H1 (cell line): ENCODE measurements around the gene SAMD14. TPM values are rescaled to one million over a fixed set of nuclear protein-coding genes. Genes with fewer than 3 reads are reported as not detected.

Experiments used
- CTCF ChIA-PET: fragments of 300-600 bp; sonication (Branson Sonifier 250); formaldehyde crosslinking; loops from one replicate; lab custom pipeline; 2021; ENCODE audit not compliant: partially characterized antibody; lab: Charles Lee
- POLR2A ChIA-PET: fragments of 300-600 bp; sonication (Branson Sonifier 250); formaldehyde crosslinking; loops from one replicate; lab custom pipeline; 2021; ENCODE audit warnings: inconsistent platforms; ENCODE audit not compliant: partially characterized antibody; lab: Charles Lee
- DNase-seq, 2 experiments: peaks; one replicate each; pipeline versions ENCODE4 v3.0.0 to v3.0.0-alpha.2; 2010 to 2022; ENCODE audit warnings: low spot score in 2 of 2, low read depth in 1 of 2, mixed read lengths in 1 of 2
- FAIRE-seq: peaks from 2 replicates; lab custom pipeline; 2011; peaks lifted over from hg19 to GRCh38; lab: Jason Lieb, UNC
- H2AFZ ChIP-seq: 2 replicates; pipeline ENCODE4 v1.8.1; 2012; ENCODE audit warnings: low read length, inconsistent platforms
- H2AK5ac ChIP-seq: 2 replicates; pipeline ENCODE4 v1.6.1; 2013; ENCODE audit warnings: low read depth, low read length
- H2BK120ac ChIP-seq: replicated peaks from 2 replicates; pipeline ENCODE3; 2013; ENCODE audit warnings: low read depth, low read length, inconsistent platforms
- H2BK12ac ChIP-seq: 2 replicates; pipeline ENCODE4 v1.6.1; 2013; ENCODE audit warnings: low read depth, low read length
- H2BK15ac ChIP-seq: 2 replicates; pipeline ENCODE4 v1.6.1; 2013; ENCODE audit warnings: low read length
- H2BK20ac ChIP-seq: 2 replicates; pipeline ENCODE4 v1.6.1; 2013; ENCODE audit warnings: low read length
- H2BK5ac ChIP-seq: 2 replicates; pipeline ENCODE4 v1.6.1; 2013; ENCODE audit warnings: low read depth, low read length
- H3K14ac ChIP-seq: 2 replicates; pipeline ENCODE4 v1.6.1; 2013; ENCODE audit warnings: inconsistent platforms; ENCODE audit not compliant: insufficient read length
- H3K18ac ChIP-seq: 2 replicates; pipeline ENCODE4 v1.6.1; 2013; ENCODE audit warnings: low read length; ENCODE audit errors: extremely low read depth
- H3K23ac ChIP-seq: 2 replicates; pipeline ENCODE4 v1.6.1; 2013; ENCODE audit warnings: inconsistent platforms; ENCODE audit not compliant: insufficient read length
- H3K23me2 ChIP-seq: 2 replicates; pipeline ENCODE4 v1.6.1; 2013; ENCODE audit warnings: low read depth, low read length
- H3K27ac ChIP-seq: 2 replicates; pipeline ENCODE4 v1.6.1; 2011; ENCODE audit warnings: low read depth, low read length, inconsistent platforms
- H3K27me3 ChIP-seq, 4 experiments: replicated peaks in 1 of 4; 1 replicate in 1 of 4; 2 replicates in 3 of 4; pipeline versions ENCODE4 v1.6.1 to v1.8.1; 2011 to 2013; ENCODE audit warnings: low read length in 3 of 4, mild to moderate bottlenecking in 3 of 4, inconsistent platforms in 2 of 4, mixed read lengths in 2 of 4, moderate library complexity in 1 of 4; ENCODE audit not compliant: control insufficient read depth in 3 of 4, insufficient read depth in 3 of 4; ENCODE audit errors: extremely low read depth in 1 of 4
- H3K36me3 ChIP-seq, 4 experiments: 2 replicates each; pipeline versions ENCODE4 v1.6.1 to v1.8.1; 2011 to 2013; ENCODE audit warnings: mild to moderate bottlenecking in 4 of 4, low read length in 3 of 4, moderate library complexity in 2 of 4, control low read depth in 1 of 4, inconsistent platforms in 1 of 4; ENCODE audit not compliant: insufficient read depth in 4 of 4, control insufficient read depth in 2 of 4
- H3K4ac ChIP-seq: replicated peaks from 2 replicates; pipeline ENCODE3; 2013; ENCODE audit warnings: low read length, low read depth, mixed read lengths, inconsistent platforms; ENCODE audit not compliant: insufficient read length
- H3K4me1 ChIP-seq, 4 experiments: replicated peaks in 1 of 4; 1 replicate in 1 of 4; 2 replicates in 3 of 4; pipeline versions ENCODE4 v1.6.1 to v1.8.1; 2011 to 2013; ENCODE audit warnings: low read length in 3 of 4, inconsistent platforms in 2 of 4, mixed read lengths in 1 of 4; ENCODE audit not compliant: insufficient read depth in 4 of 4, control insufficient read depth in 3 of 4
- H3K4me2 ChIP-seq, 2 experiments: 2 replicates each; pipeline versions ENCODE4 v1.6.1 to v1.8.1; 2011 to 2013; ENCODE audit warnings: low read depth in 2 of 2, low read length in 2 of 2, control low read depth in 1 of 2, inconsistent platforms in 1 of 2, mild to moderate bottlenecking in 1 of 2; ENCODE audit not compliant: insufficient read depth in 1 of 2
- H3K4me3 ChIP-seq, 4 experiments: fragments of 200-600, 300-600 bp in 1 of 4; sonication (generic), shearing (Covaris generic), sonication (Bioruptor Twin) in 1 of 4; 2 replicates each; pipeline versions ENCODE4 v1.5.1 to v1.8.1; 2011 to 2016; ENCODE audit warnings: low read length in 4 of 4, low read depth in 3 of 4, control low read depth in 2 of 4, inconsistent platforms in 2 of 4, mild to moderate bottlenecking in 2 of 4, mixed read lengths in 1 of 4, moderate library complexity in 1 of 4; ENCODE audit not compliant: insufficient read depth in 2 of 4; ENCODE audit errors: extremely low read depth in 1 of 4
- H3K56ac ChIP-seq: replicated peaks from 2 replicates; pipeline ENCODE3; 2013; ENCODE audit warnings: low read depth, mild to moderate bottlenecking, mixed read lengths, low read length, inconsistent platforms; ENCODE audit not compliant: insufficient read length
- H3K79me1 ChIP-seq: 2 replicates; pipeline ENCODE4 v1.6.1; 2013; ENCODE audit warnings: low read depth, low read length, control low read depth
- H3K79me2 ChIP-seq, 2 experiments: 2 replicates each; pipeline versions ENCODE4 v1.6.1 to v1.8.1; 2012 to 2013; ENCODE audit warnings: low read length in 2 of 2, mild to moderate bottlenecking in 2 of 2, inconsistent platforms in 1 of 2; ENCODE audit not compliant: insufficient read depth in 2 of 2, control insufficient read depth in 1 of 2
- H3K9ac ChIP-seq, 4 experiments: replicated peaks in 1 of 4; 1 replicate in 1 of 4; 2 replicates in 3 of 4; pipeline versions ENCODE4 v1.6.1 to v1.8.1; 2011 to 2013; ENCODE audit warnings: low read depth in 3 of 4, low read length in 3 of 4, control low read depth in 2 of 4, mild to moderate bottlenecking in 2 of 4, moderate library complexity in 2 of 4, inconsistent platforms in 1 of 4; ENCODE audit errors: extremely low read depth in 1 of 4
- H3K9me3 ChIP-seq, 2 experiments: 2 replicates each; pipeline versions ENCODE4 v1.6.1 to v1.8.1; 2012 to 2013; ENCODE audit warnings: mild to moderate bottlenecking in 2 of 2, moderate library complexity in 2 of 2, control low read depth in 1 of 2, inconsistent platforms in 1 of 2, low read depth in 1 of 2, low read length in 1 of 2, mixed read lengths in 1 of 2; ENCODE audit not compliant: insufficient read depth in 2 of 2
- H4K20me1 ChIP-seq, 2 experiments: replicated peaks in 1 of 2; 2 replicates each; pipeline versions ENCODE3 to v1.8.1; 2011 to 2013; ENCODE audit warnings: inconsistent platforms in 2 of 2, low read length in 2 of 2, mild to moderate bottlenecking in 1 of 2; ENCODE audit not compliant: insufficient read depth in 2 of 2, control insufficient read depth in 1 of 2
- H4K5ac ChIP-seq: 2 replicates; pipeline ENCODE4 v1.6.1; 2013; ENCODE audit warnings: low read length, low read depth, mixed read lengths, inconsistent platforms; ENCODE audit not compliant: insufficient read length
- H4K8ac ChIP-seq: 2 replicates; pipeline ENCODE4 v1.8.0; 2013; ENCODE audit warnings: mild to moderate bottlenecking, moderate library complexity, low read length, inconsistent platforms; ENCODE audit not compliant: insufficient read depth; ENCODE audit errors: extremely low read depth
- H4K91ac ChIP-seq: replicated peaks from 2 replicates; pipeline ENCODE3; 2013; ENCODE audit warnings: low read length, mixed read lengths, inconsistent platforms; ENCODE audit not compliant: insufficient read length
- CTCF ChIP-seq, 3 experiments: IDR thresholded peaks; 1 replicate in 2 of 3; 2 replicates in 1 of 3; pipeline versions ENCODE4 v1.5.1 to v1.6.1; 2011; ENCODE audit warnings: low read length in 3 of 3, mild to moderate bottlenecking in 3 of 3, inconsistent platforms in 2 of 3, low read depth in 1 of 3, moderate library complexity in 1 of 3; ENCODE audit not compliant: insufficient read depth in 1 of 3; ENCODE audit errors: control extremely low read depth in 1 of 3
- FOSL1 ChIP-seq: IDR thresholded peaks from 2 replicates; pipeline ENCODE4 v1.6.1; 2011; ENCODE audit warnings: mild to moderate bottlenecking, low read depth, low read length, moderate library complexity; ENCODE audit not compliant: insufficient read depth
- GABPA ChIP-seq: IDR thresholded peaks from 2 replicates; pipeline ENCODE4 v1.6.1; 2011; ENCODE audit warnings: mild to moderate bottlenecking, low read length, moderate library complexity, borderline replicate concordance; ENCODE audit not compliant: insufficient read depth
- HDAC6 ChIP-seq: IDR thresholded peaks from one replicate; pipeline ENCODE4 v1.7.1; 2012; ENCODE audit warnings: low read depth, mild to moderate bottlenecking, inconsistent platforms, low read length, moderate library complexity
- JUND ChIP-seq: IDR thresholded peaks from 2 replicates; pipeline ENCODE4 v1.6.1; 2011; ENCODE audit warnings: mild to moderate bottlenecking, improper control_type of control experiment, low read length
- KDM1A ChIP-seq: fragments of 200-600, 300-600 bp; sonication (generic); IDR thresholded peaks from 2 replicates; pipeline ENCODE4 v1.7.1; 2016; ENCODE audit warnings: mild to moderate bottlenecking, low read length, borderline replicate concordance
- RFX5 ChIP-seq: IDR thresholded peaks from 2 replicates; pipeline ENCODE4 v1.6.1; 2011; ENCODE audit warnings: low read depth, low read length, improper control_type of control experiment, borderline replicate concordance
- USF2 ChIP-seq: IDR thresholded peaks from 2 replicates; pipeline ENCODE4 v1.6.1; 2011; ENCODE audit warnings: low read length, improper control_type of control experiment
- WGBS, 2 experiments: shearing (Covaris generic) in 1 of 2; methylation state at CpG; one replicate each; pipeline versions ENCODE4 v1.1.6 to v1.1.7; 2013 to 2015; ENCODE audit warnings: low lambda C conversion rate in 2 of 2, mixed read lengths in 2 of 2, inconsistent platforms in 1 of 2, low coverage in 1 of 2, missing lambda C conversion rate in 1 of 2; ENCODE audit not compliant: insufficient replicate concordance in 2 of 2, insufficient coverage in 1 of 2, insufficient read length in 1 of 2; ENCODE audit errors: extremely low coverage in 1 of 2, missing lambda C conversion rate in 1 of 2; 5-methylcytosine and 5-hydroxymethylcytosine counted together
- polyA plus RNA-seq, 7 experiments: library from polyadenylated mRNA; depleted of rRNA in 3 of 7; stranded (reverse) in 5 of 7; unstranded in 2 of 7; fragments of >200 nt in 5 of 7; fragments of 200-250 nt in 2 of 7; gene quantifications; 1 replicate in 5 of 7; 2 replicates in 1 of 7; 4 replicates in 1 of 7; pipeline versions ENCODE4 v1.2.1 to v1.2.3, GENCODE V29; 2011 to 2013; ENCODE audit warnings: missing spikeins in 2 of 7, mixed read lengths in 2 of 7
- total RNA-seq: library from RNA; stranded (reverse); fragmentation: NEBNext Ultra II Directional; extraction: Animal tissue kit (Norgen Biotek cat#: 25700); gene quantifications from 2 replicates; pipeline ENCODE4 v1.2.1, GENCODE V29; 2021

Gene SAMD14
- total and polyA plus RNA-seq, 2 of the 8 experiments (the other 6 are each of a cell fraction or from before 2014, with no cell fraction given), result 5.7 to 5.8 TPM

DNA sequence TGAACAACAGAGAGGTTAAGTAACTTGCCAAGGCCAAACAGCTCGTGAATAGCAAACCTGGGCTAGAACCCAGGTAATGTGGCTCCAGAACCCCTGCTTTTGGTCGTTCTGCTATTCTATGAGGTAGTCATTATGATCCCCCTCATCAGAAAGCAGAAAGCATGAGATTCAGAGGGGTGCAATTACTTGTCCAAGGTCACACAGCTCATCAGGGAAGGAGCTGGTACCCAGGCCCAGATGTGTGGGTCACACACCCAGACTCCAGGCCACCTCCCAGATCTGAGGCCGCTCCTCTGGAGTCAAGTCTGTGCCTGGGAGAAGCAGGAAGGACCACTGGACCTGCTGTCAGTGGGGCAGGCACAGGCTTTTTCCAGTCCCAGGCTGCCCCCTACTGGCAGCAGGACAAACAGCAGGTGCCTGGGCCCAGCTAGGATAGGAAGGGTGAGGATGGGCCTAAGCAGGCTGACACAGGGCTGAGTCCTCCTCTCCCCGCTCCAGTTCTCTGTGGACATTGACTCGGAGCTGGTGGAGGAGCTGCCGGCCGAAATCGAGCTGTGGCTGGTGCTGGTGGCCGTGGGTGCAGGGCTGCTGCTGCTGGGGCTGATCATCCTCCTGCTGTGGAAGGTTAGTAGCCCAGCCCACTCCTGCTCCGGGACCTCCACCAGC, 42.6 kb downstream of the SAMD14 start:
- no peak overlapping the region for H3K56ac ChIP-seq
- no peaks in the 10 kb centered on the region for H4K20me1 ChIP-seq
- H4K91ac ChIP-seq, result no peak overlapping the region
- H3K36me3 ChIP-seq, result no peaks in the 10 kb centered on the region
- H4K8ac ChIP-seq, result peak overlapping the region; percentile 63; the same call in 1 of the 2 replicates
- H3K4me3 ChIP-seq, result no peak overlapping the region
- no peak overlapping the region for H2BK12ac ChIP-seq
- H3K4ac ChIP-seq, result no peak overlapping the region
- H3K14ac ChIP-seq, result no peak overlapping the region
- H3K79me1 ChIP-seq, result no peaks in the 10 kb centered on the region
- no peak overlapping the region for H3K18ac ChIP-seq
- no peak overlapping the region for H2BK120ac ChIP-seq
- FAIRE-seq (peak; percentile 86), DNase-seq (peak in 1 of 2 experiments; percentile 94)
- 60% methylated on average over 9 of the region's 10 CpGs; no CpG with 5 or more reads in 1 of the 2 experiments for WGBS, 2 experiments
- POLR2A ChIA-PET, result interaction anchor here (1.4 to 2.1 kb wide), 5 partner anchors 15 to 66 kb away, joined by 3 to 7 read pairs (median 3); partner anchors contain the start of gene ITGA3
- no peak overlapping the region for H3K23ac ChIP-seq
- no peak overlapping the region for H3K4me2 ChIP-seq
- no peak overlapping the region for H3K9ac ChIP-seq
- H3K27ac ChIP-seq, result no peak overlapping the region
- no peak overlapping the region for H2BK15ac ChIP-seq
- no peak overlapping the region for H2AK5ac ChIP-seq
- H4K5ac ChIP-seq, result no peak overlapping the region
- no peaks in the 10 kb centered on the region for H3K23me2 ChIP-seq
- H2BK20ac ChIP-seq, result no peak overlapping the region
- CTCF ChIA-PET, result interaction anchor here (0.6 to 3.4 kb wide), 42 partner anchors 9 to 356 kb away, joined by 3 to 69 read pairs (median 5); partner anchors contain the start of genes DLX3, ITGA3 and SAMD14
- H3K27me3 ChIP-seq, result no peaks in the 10 kb centered on the region
- H3K79me2 ChIP-seq, result no peaks in the 10 kb centered on the region
- H2AFZ ChIP-seq, result no peak overlapping the region
- no peaks in the 10 kb centered on the region; a peak in 1 of 7 replicates for H3K4me1 ChIP-seq
- H3K9me3 ChIP-seq, result no peaks in the 10 kb centered on the region
- no peak overlapping the region for H2BK5ac ChIP-seq
- TF ChIP-seq GABPA, result peak; percentile 64; the same call in 1 of the 2 replicates
- peak; percentile 22; the same call in 1 of the 2 replicates for TF ChIP-seq USF2
- peak; percentile 98 to 99 (median 98) for TF ChIP-seq CTCF (IDR thresholded peaks at IDR 0.05; ENCODE audit: control extremely low read depth in 1 of 3, insufficient read depth in 1 of 3, low read depth in 1 of 3, low read length in 3 of 3)
- no peak for TF ChIP-seq HDAC6
- no peak for TF ChIP-seq FOSL1
- TF ChIP-seq KDM1A, result peak; percentile 95
- no peak for TF ChIP-seq JUND
- TF ChIP-seq RFX5, result no peak
